Islet of Langerhans (tissue), 1 donor: Measurements from ENCODE around the gene BCL2A1.
"Not testable (repeated sequence)": the region's sequence is repeated elsewhere in the genome, so short reads cannot be mapped to it uniquely, and the experiment has no call there.

ENCODE experiments used
- FAIRE-seq: peaks from one replicate; lab custom pipeline; 2011; peaks lifted over from hg19 to GRCh38; lab: Jason Lieb, UNC

BCL2A1 gene

DNA sequence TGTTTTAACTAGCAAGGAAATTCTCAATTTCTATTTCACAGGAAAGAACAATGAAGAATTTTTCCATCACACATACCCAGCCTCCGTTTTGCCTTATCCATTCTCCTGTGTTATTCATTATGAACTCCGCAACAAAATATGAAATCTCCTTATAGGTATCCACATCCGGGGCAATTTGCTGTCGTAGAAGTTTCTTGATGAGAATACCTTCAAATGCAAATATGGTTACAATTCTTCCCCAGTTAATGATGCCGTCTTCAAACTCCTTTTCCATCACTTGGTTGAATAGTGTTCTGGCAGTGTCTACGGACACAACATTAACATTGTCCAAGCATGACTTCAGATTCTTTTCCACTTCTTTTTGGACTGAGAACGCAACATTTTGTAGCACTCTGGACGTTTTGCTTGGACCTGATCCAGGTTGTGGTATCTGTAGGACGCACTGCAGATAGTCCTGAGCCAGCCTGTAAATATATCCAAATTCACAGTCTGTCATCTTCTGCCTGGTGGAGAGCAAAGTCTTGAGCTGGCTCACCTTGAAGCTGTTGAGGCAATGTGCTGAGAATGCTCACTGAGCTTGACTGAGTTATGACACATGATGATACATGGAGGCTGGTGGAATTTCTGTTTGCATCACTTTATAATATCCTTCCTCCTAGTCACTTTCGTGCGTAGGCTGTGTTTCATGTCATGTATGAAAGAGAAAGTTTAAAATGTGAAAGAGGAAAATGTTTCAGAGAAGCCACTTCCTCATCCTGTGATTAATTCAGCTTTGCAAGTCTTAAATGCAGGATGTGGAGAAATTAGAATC is at the start of gene BCL2A1:
BCL2A1 (minus strand) TSS at position 573 of the 811 bp plus-strand sequence; CDS start at position 496, 77 bp downstream.
- FAIRE-seq: no peak

DNA sequence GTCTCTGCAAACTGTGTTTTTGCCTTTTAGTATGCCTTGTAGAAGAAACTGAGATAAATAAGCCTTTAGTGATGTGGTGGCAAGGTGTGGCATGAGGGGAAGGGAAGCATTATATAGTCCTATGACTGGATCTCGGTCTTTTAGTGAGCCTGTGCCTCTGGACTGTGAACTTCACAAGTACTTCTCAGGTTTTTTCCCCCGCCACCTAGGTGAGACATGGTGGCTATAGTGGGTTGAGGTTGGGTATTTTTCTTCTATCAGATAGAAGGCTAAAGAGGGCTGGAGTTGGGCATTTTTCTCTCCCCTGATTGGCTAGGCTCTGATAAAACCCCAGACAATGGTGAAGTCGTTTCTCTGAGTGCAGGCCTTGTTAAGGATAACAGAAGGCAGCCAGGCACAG is 49.7 kb upstream of the BCL2A1 start:
- FAIRE-seq: no peak

DNA sequence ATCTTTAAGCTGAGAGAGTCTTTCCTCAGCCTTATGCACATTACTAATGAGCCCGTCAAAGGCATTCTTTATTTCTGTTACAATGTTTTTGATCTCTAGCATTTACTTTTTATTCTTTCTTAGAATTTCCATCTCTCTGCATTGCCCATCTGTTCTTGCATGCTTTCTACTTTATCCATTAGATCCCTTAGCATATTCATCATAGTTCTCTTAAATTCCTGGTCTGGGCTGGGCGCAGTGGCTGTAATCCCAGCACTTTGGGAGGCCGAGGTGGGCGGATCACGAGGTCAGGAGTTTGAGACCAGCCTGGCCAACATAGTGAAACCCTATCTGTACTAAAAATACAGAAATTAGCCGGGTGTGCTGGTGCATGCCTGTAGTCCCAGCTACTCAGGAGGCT is 49.2 kb upstream of the BCL2A1 start:
- FAIRE-seq: not testable (repeated sequence)

DNA sequence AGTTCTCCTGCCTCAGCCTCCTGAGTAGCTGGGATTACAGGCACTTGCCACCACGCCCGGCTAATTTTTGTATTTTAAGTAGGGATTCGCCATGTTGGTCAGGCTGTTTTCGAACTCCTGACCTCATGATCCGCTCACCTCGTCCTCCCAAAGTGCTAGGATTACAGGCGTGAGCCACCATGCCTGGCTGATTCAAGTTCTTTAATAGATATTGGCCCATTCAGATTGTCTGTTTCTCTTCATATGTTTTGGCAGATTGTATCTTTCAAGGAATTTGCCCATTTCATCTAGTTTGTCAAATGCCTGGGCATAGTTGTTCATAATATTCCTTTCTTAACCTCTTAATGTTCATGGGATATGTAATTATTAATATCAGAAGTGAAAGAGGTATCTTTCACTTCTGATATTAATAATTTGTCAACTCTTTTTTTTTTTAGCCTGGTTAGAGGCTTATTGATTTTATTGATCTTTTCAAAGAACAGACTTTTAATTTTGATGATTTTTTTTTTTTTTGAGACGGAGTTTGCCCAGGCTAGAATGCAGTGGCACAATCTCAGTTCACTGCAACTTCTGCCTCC is 48.3 kb upstream of the BCL2A1 start:
- FAIRE-seq: no peak

DNA sequence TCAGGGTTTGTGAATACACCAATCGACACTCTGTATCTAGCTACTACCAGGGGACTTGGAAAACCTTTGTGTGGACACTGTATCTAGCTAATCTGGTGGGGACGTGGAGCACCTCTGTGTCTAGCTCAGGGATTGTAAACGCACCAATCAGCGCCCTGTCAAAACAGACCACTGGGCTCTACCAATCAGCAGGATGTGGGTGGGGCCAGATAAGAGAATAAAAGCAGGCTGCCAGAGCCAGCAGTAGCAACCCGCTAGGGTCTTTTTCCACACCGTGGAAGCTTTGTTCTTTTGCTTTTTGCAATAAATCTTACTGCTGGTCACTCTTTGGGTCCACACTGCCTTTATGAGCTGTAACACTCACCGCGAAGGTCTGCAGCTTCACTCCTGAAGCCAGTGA is 46.1 kb upstream of the BCL2A1 start:
- FAIRE-seq: not testable (repeated sequence)

DNA sequence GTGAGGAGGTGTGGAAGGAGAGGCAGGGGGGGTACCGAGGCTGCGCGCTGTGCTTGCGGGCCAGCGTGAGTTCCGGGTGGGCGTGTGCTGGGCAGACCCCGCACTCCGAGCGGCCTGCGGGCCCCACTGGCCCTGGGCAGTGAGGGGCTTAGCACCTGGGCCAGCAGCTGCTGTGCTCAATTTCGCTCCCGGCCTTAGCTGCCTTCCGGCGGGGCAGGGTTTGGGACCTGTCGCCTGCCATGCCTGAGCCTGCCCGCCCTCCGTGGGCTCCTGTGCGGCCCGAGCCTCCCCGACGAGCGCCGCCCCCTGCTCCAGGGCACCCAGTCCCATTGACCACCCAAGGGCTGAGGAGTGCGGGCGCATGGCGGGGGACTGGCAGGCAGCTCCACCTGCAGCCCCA is 45.5 kb upstream of the BCL2A1 start:
- not testable (repeated sequence) for FAIRE-seq

DNA sequence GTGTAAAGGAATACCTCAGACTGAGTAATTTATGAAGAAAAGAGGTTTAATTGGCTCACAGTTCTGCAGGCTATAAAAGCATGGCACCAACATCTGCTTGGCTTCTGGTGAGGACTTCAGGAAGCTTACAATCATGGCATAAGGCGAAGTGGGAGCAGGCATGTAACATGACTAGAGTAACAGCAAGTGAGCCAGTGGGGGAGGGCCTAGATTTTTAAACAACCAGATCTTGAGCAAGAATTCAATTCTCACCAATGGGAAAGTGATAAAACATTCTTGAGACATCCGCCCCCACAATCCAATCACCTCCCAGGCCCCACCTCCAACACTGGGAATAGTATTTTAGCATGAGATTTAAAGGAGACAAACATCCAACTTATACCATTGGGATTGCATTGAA is 44.2 kb upstream of the BCL2A1 start:
- no peak for FAIRE-seq

DNA sequence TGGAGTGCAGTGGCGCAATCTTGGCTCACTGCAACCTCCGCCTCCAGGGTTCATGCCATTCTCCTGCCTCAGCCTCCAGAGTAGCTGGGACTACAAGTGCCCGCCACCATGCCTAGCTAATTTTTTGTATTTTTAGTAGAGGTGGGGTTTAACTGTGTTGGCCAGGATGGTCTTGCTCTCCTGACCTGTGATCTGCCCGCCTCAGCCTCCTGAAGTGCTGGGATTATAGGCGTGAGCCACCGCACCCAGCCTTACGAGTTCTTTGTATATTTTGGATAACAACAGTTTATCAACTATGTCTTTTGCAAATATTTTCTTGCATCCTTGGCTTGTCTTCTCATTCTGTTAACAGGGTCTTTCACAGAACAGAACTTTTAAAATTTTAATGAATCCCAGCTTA is 43.2 kb upstream of the BCL2A1 start:
- FAIRE-seq: not testable (repeated sequence)

DNA sequence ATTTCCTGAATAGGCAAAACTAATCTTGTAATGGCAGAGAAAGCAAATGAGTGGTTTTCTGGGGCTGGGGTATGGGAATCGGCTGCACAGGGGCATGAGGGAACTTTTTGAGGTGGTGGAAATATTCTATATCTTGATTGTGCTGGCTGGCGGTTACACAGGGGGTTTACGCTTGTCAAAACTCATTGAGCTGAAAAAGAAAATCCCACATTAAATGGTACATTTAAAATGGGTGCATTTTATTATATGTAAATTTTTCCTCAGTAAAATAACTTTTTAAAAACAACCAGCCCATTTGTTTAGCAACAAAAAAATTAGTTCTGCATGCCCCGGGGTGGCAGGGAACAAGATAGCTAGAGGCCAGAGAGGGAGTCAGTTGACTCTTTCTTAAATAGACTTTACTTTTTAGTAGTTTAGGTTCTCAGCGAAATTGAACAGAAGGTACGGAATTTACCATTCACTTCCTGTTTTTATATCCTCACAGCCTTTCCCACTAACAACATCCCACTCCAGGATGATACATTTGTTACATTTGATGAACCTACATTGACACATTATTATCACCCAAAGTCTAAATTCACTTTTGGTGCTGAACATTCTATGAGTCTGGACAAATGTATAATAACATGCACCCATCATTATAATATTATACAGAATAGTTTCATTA is 41.2 kb upstream of the BCL2A1 start:
- FAIRE-seq: no peak

DNA sequence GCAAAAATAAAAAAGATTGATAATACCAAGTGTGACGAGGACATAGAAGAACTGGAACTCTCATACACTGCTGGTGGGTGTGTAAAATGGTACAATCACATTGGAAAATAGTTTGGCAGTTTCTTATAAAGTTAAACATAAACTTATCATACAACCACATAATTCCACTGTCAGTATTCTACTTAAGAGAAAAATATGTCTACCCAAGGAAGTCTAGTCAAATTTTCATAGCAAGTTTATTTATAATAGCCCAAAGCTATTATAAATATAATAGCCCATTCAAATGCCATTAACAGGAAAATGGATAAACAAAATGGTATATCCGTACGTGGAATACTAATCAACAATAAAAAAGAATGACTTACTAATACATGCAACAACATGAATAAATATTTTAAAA is 40.6 kb upstream of the BCL2A1 start:
- FAIRE-seq: no peak

DNA sequence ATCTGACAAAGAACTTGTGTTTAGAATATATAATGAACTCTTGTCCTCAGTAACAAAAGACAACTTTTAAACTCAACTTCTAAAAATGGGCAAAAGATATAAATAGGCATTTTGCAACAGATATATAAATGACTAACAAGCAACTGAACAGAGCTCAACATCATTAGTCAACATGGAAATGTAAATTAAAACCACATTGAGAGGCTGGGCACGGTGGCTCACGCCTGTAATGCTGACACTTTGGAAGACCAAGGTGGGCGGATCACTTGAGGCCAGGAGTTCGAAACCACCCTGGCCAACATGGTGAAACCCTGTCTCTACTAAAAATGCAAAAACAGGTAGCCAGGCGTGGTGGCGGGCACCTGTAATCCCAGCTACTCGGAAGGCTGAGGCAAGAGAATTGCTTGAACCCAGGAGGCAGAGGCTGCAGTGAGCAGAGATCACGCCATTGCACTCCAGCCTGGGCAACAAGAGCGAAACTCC is 40.1 kb upstream of the BCL2A1 start:
- not testable (repeated sequence) for FAIRE-seq

DNA sequence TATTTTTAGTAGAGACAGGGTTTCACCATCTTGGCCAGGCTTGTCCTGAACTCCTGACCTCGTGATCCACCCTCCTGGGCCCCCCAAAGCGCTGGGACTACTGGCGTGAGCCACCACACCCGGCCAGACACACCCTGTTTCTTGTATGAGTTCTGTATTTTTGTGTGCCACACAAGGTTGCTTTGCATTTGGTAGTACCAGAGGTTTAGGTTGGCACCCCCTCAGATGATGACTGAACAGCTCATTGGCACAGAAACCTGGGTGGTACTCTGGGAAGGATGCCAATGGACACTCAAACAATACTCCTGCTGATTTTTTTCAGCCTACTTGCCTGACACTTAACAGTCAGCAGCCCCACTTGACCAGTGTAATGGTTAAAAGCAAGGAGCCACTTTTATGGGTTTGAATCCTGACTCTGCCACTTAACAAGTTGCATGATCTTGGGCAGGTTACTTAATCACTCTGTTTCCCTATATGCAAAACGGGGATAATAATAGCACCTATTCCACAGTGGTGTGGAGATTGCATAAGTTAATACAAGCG is 39.2 kb upstream of the BCL2A1 start:
- no peak for FAIRE-seq

DNA sequence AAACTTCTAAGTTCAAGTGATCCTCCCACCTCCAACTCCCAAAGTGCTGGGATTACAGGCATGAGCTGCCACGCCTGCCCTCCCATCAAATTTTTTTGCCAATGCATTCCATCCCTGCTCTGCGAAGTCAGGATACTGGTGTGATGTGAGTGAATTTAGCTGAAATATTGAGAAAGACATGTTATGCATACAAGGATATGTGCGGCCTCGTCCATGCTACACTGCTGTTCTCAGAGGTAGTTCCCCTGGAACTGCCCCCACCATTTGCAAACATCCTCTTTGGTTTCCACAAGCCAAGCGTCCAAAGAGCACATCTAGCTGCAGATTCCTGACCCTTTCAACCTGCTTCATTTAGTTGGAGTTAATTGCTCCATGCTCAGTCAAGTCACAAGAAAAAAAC is 36.5 kb upstream of the BCL2A1 start:
- FAIRE-seq: no peak

DNA sequence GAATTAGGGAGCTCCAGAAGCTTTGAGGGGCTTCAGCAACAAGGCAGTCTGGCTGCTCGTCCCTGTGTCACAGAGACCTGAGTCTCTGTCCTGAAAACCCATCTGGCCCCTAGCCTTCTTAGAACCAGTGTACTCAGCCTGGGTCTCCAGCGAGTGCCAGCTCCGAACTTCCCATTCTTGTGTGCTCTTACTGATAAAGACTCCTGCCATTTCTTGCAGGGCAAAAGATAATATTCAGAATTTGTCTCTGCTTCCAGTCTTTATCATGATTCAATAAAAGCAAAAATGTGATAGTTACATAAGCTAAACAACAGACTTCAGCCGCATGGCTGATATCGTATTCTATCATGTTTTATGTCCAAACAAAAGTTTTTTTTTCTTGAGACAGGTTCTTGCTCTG is 36.0 kb upstream of the BCL2A1 start:
- FAIRE-seq: no peak

DNA sequence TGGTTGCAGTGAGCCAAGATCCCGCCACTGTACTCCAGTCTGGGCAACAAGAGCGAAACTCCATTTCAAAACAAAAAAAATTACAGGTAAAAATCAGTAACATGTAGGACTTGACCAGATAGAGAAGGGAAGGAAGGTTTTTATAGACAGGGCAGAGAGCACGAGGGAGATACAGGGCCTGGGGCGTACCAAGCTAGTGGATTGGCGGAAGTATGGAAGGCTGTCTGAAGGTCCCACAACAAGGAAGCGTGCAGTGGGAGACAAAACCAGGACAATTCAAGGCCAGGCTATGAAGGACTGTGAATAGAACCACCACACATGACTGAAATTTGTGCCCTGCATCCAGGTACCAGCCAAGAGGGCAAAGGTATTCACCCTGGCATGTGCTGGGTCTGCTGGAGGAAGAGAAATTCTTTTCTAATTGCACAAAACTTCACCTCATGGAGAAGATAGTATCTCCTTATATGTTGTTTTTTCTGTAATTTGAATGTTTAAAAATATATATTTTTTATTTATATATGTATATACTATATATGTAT is 33.0 kb upstream of the BCL2A1 start:
- FAIRE-seq: no peak

DNA sequence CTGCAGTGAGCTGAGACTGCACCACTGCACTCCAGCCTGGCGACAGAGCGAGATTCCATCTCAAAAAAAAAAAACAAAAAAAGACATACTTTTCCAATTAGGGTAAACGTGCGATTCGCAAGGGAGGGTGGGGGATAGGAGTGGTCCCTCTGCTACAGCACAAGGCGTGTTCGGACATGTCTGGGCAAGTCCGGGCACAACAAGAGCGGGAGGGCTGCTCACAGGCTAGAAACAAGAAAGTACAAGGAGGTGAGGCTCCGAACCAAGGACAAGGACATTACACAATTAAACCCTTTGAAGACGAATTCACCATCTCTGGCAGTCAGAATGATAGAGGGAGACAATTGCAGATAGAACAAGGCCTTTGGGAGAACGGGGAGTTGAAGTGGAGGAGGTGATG is 32.2 kb upstream of the BCL2A1 start:
- no peak for FAIRE-seq

DNA sequence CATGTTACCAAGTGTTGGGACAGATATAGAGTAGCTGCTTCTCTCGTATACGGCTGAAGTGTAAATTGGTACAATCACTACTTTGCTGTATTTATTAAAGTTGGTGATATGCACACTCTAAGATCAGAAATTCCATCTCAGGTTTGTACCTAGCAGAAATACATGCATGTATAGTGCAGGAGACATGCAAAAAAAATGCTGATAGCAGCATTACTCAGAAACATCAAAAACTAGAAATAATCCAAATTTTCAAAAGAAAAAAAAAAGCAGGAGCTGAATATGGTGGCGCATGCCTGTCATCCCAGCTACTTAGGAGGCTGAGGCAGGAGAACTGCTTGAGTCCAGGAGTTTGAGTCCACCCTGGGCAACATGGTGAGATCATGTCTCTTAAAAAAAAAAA is 31.3 kb upstream of the BCL2A1 start:
- FAIRE-seq: no peak

DNA sequence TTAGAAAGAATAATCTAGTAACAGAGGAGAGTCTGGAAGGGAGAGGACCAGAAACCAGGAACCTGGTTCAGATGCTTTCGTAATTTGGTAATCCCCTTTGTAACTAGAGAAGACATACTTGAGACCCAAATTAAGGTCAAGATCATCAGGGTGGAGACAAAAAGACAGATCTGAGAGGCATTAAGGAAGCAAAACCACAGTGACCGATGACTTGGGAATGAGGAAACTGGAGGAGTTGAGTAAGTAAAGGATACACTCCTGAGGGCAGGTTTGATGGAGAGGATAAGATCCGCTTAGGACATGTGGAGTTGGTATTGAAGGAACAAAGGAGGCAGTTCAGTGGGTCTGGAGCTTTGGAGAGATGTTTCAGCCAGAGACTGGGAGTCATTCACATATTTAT is 23.6 kb upstream of the BCL2A1 start:
- no peak for FAIRE-seq

DNA sequence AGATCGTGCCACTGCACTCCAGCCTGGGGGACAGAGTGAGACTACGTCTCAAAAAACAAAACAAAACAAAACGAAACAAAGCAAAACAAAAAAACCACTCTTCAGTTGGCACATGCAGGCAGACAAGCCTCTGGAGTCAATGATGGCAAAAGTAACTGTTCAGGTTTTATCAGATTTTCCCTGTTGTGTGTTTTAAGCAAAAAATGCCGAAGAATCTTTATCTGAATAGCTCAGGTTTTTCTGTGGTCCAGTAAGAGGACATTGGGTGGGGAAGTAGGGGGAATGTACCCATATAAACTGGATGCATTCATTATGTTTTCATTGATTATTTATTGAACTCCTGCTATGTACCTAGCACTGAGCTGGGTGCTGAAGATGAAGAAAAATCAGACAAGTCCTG is 20.8 kb upstream of the BCL2A1 start:
- FAIRE-seq: no peak

DNA sequence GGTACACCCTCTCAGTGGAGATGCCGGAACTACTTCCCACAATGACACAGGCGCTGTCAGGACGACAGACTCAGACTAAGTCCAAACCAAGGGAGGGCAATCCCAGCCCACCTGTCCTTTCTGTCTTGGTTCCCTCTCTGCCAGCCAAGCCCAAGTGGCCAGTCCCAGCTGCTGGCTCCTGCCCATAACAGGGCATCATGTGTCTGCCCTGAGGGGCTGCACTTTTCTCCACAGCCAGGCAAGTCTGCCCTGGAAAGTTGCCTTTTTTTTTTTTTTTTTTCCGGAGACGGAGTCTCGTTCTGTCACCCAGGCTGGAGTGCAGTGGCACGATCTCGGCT is 20.0 kb upstream of the BCL2A1 start:
- FAIRE-seq: no peak

DNA sequence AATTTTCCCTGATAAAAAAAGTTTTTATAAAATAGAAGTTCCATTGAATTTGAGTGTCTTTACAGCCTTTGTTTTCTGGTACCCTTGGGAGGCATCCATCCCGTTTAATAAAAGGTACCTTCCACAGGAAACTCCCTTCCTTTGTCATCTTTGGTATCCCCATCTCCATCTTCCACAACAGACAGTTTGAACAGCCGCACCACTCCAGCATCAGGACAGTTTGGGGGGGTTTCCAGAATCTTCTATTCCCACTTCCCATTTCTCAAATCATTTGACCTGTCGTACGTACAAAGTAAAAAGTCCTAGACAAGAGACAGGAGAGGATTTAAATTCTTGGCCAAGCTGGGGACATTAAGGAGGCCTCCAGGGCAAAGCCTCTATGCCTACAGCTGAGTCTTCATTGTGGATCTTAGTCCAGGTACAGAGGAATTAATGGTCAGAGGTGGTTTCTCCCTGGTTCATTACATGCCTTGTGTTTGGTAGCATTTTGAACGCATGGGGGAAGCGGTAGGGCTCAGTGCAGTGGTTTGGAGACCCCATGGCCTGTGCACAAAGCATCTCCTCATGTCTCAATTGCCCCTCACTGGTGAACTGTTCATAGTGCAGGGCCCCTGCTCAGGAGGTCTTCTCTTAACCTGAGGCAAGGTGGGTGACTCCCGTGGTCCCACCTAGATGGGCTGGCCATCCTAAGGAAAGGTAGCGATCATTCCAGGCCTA is 19.4 kb upstream of the BCL2A1 start:
- no peak for FAIRE-seq

DNA sequence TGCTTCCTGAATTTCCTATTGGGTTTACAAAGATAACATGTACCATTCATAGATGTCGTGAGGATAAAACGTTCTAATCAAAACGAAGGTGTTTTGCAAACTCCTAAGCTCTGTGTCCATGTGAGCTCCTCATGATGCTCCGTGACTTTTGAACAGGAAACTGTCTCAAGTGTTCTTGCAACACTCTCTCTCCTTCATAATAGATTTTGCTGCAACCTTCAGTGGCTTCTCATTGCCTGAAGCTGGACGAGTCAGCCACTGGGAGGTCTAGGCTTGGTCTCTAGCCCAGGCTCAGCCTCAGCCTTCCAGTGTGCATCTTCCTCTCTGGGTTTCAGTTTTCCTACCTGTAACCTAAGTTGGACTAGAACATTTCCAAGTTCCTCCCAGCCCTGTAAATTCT is 18.7 kb upstream of the BCL2A1 start:
- FAIRE-seq: no peak
